ENCODE results near the gene PPP1R26.

PPP1R26 gene

DNA sequence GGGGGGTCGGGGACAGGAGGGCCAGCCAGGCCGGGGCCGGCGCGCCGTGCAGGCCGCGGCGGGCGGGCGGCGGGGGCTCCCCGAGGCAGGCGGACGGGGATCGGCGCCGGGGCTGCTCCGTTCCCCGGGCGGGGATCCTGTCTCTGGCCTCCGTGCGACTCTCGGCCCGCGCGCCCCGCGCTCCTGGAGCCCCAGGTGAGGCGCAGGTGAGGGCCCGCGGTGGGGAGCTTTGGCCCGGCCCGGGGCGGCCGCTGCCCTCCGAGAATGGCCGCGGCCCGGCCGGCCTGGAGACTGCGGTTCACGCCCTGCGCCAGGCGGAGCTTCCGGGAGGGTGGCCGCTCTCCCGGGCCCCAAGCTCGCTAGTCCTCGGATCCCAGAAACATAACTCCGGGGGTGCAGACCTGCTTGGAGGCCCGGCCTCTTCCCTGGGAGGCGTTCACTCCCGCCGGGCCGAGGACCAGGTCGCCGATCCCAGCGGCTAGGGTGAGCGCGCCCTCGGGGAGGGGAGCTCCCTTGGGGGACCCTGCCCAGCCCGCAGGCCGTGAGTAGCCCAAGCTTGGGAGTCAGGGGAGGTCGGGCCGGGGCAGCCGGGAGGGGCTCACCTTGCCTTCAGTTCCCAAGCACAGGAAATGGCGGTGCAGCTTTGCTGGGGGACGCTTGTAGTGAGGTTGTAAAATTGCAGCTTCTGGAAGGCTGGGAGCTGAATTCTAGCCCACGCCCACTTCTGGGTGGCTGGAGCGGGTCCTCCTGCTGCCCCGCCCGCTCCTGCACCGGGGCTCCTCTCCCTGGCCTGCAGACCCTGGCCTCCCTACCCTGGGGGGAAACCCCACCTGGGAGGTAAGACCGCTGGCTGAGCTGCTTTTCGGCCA lies 723 bp downstream of the PPP1R26 start:
- no peak for TF ChIP-seq CTCF (IDR thresholded peaks at IDR 0.05; ENCODE audit: control insufficient read depth, extremely low read depth, insufficient read depth)
- H3K4me3 ChIP-seq (ENCODE audit: low read depth, low read length): peak overlapping the region; percentile 85
- DNase-seq (ENCODE audit: low read depth): no peak

DNA sequence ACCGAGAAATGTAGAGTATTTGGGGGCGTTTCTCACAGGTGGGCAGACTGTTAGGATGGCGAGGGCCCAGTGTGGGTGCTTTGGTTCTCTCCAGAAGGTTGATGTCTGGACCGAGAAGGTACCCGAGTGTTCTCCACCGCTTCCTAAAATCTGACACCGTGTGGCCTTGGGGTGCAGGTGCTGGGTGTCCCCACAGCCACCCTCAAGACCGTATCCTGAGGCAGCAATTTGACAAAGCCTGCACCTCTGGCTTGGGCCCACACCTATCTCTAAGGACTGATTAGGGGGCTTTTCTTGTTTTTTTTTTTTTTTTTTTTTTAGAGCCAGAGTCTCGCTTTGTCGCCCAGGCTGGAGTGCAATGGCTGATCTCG lies 1.3 kb downstream of the PPP1R26 start:
- no peak for TF ChIP-seq CTCF (IDR thresholded peaks at IDR 0.05; ENCODE audit: control insufficient read depth, extremely low read depth, insufficient read depth)
- H3K4me3 ChIP-seq (ENCODE audit: low read depth, low read length): peak overlapping the region; percentile 85
- DNase-seq (ENCODE audit: low read depth): no peak

DNA sequence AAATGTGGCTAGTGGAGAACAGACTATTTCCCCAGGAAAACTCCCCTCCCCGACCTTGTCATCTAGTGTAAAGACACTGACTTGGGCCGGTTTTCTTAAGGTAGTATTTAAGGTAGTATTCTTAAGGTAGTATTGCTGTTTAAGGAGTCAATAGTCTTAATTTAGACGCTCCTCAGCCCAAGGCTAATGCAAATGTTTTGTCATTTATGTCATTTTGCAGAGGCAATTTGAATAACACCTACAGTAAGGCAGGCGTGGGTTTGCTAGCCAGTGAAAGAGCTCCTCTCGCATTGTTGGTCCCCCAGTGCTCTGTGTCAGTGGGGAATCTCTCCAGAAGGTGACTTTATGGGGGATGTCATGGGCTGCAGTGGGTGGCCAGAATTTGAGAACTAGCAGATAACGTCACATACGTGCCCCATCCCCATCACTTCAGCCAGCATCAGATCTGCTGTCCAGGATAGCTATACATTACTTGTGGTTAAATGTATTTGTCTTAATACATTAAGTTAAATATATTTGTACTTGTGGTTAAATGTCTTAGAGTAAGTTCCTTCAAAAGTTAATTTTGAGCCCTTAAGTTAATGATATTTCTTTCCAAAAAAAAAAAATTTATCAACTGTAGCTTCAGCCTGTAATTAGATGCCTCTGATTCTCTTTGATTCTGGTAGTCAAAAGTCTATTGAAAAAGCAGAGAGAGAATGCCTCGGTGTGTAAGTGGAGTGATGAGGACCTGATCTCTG lies 2.6 kb downstream of the PPP1R26 start:
- H3K4me3 ChIP-seq (ENCODE audit: low read depth, low read length): no peak overlapping the region
- DNase-seq (ENCODE audit: low read depth): no peak
- no peak for TF ChIP-seq CTCF (IDR thresholded peaks at IDR 0.05; ENCODE audit: control insufficient read depth, extremely low read depth, insufficient read depth)

GRCh38 chr9:135484460-135485277 lies 5.1 kb downstream of the PPP1R26 start:
- no peak for TF ChIP-seq CTCF (IDR thresholded peaks at IDR 0.05; ENCODE audit: control insufficient read depth, extremely low read depth, insufficient read depth)
- H3K4me3 ChIP-seq (ENCODE audit: low read depth, low read length): no peak overlapping the region
- DNase-seq (ENCODE audit: low read depth): no peak

DNA sequence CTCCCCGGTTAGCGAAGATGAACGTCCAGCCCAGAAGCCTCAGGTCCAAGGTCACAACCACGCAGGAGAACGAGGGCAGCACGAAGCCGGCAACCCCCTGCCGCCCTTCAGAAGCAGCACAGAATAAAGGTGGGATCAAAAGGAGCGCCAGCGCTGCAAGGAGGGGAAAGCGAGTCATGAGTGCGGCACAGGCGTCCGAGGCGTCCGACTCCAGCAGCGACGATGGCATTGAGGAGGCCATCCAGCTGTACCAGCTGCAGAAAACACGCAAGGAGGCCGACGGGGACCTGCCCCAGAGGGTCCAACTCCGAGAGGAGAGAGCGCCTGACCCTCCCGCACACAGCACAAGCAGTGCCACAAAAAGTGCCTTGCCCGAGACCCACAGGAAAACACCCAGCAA lies 5.8 kb downstream of the PPP1R26 start:
- DNase-seq (ENCODE audit: low read depth): no peak
- TF ChIP-seq CTCF (IDR thresholded peaks at IDR 0.05; ENCODE audit: control insufficient read depth, extremely low read depth, insufficient read depth): no peak
- no peak overlapping the region for H3K4me3 ChIP-seq (ENCODE audit: low read depth, low read length)

DNA sequence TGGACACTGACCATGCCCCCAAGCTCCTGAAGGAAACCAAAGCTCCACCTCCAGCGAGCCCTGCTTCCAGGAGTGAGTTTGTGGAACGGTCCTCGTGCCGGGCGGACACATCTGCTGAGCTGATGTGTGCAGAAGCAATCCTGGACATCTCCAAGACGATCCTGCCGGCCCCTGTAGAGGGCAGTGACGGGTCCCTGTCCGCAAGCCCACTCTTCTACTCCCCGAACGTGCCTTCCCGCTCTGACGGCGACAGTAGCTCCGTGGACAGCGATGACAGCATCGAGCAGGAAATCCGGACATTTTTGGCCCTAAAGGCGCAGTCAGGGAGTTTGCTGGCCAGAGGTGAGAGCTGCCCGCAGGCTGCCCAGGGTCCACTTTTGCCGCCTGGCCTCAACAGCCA lies 6.2 kb downstream of the PPP1R26 start:
- TF ChIP-seq CTCF (IDR thresholded peaks at IDR 0.05; ENCODE audit: control insufficient read depth, extremely low read depth, insufficient read depth): no peak
- no peak overlapping the region for H3K4me3 ChIP-seq (ENCODE audit: low read depth, low read length)
- no peak for DNase-seq (ENCODE audit: low read depth)

Data from LNCaP clone FGC (cell line).